Astrocyte (in vitro differentiated cells and primary cell): ENCODE data around the gene SLC16A3.

ENCODE experiments used
- EZH2 ChIP-seq: IDR thresholded peaks from 2 replicates; pipeline ENCODE4 v1.6.1; 2012; ENCODE audit warnings: mild to moderate bottlenecking, low read length, inconsistent platforms; ENCODE audit not compliant: insufficient read depth
- TF ChIP-seq, protein P1 (sequence below): IDR thresholded peaks from 2 replicates; pipeline ENCODE4 v1.5.1; 2011; ENCODE audit warnings: low read depth, mild to moderate bottlenecking, inconsistent platforms, low read length, moderate library complexity; ENCODE audit not compliant: insufficient read depth

DNA sequence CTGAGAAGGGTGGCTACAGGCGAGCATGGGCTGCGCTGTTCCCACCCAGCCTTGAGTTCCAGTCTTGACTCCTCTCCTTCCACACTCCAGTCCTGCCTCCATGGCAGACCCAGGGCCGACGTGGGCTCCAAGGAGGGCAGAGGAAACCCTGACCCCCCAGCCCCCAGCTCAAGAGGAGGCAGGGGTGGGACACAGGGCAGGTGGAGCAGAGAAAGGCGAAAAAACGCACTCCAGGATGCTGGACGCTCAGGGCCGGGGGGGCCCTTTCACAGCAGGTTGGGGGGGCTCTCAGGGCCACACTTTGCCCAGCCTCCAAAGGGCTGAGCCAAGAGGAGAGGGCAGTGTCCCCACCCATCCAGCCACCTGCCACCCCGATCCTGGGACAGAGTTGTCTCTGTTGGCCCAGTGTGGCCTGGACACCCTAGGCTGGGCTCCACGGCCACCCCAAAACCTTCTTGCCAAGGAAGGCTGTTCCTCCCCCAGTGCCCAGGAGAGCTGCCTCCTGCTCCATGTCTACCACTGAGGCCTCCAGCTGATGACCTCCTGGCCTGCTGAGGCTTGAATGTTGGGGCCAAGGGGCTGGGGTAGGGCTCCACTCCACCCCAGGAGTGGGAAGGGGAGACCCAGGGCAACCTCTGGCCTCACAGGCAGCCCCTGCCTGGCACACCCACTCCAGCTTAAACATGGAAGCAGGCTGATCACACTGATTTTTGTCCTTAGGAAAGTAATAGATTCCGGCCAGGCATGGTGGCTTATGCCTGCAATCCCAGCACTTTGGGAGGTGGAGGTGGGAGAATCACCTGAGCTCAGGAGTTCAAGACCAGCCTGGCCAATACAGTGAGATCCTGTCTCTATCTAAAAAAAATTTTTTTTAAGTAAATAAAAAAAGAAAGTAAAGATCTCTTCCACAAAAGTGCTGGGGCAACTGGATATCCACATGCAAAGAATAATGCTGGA lies 8.8 kb upstream of the SLC16A3 start:
- TF ChIP-seq, protein P1, sequence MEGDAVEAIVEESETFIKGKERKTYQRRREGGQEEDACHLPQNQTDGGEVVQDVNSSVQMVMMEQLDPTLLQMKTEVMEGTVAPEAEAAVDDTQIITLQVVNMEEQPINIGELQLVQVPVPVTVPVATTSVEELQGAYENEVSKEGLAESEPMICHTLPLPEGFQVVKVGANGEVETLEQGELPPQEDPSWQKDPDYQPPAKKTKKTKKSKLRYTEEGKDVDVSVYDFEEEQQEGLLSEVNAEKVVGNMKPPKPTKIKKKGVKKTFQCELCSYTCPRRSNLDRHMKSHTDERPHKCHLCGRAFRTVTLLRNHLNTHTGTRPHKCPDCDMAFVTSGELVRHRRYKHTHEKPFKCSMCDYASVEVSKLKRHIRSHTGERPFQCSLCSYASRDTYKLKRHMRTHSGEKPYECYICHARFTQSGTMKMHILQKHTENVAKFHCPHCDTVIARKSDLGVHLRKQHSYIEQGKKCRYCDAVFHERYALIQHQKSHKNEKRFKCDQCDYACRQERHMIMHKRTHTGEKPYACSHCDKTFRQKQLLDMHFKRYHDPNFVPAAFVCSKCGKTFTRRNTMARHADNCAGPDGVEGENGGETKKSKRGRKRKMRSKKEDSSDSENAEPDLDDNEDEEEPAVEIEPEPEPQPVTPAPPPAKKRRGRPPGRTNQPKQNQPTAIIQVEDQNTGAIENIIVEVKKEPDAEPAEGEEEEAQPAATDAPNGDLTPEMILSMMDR, result no peak
- no peak for TF ChIP-seq EZH2
